GM12874 (cell line): ENCODE data around the gene NEURL2.
A peak's percentile ranks its signal among the peaks of the same experiment; 100 is the strongest.

Experiments used
- CTCF ChIP-seq: IDR thresholded peaks from 2 replicates; pipeline ENCODE4 v1.5.1; 2011; ENCODE audit warnings: low read depth, mild to moderate bottlenecking, control low read depth, low read length, moderate library complexity; ENCODE audit not compliant: insufficient read depth

The NEURL2 gene

DNA sequence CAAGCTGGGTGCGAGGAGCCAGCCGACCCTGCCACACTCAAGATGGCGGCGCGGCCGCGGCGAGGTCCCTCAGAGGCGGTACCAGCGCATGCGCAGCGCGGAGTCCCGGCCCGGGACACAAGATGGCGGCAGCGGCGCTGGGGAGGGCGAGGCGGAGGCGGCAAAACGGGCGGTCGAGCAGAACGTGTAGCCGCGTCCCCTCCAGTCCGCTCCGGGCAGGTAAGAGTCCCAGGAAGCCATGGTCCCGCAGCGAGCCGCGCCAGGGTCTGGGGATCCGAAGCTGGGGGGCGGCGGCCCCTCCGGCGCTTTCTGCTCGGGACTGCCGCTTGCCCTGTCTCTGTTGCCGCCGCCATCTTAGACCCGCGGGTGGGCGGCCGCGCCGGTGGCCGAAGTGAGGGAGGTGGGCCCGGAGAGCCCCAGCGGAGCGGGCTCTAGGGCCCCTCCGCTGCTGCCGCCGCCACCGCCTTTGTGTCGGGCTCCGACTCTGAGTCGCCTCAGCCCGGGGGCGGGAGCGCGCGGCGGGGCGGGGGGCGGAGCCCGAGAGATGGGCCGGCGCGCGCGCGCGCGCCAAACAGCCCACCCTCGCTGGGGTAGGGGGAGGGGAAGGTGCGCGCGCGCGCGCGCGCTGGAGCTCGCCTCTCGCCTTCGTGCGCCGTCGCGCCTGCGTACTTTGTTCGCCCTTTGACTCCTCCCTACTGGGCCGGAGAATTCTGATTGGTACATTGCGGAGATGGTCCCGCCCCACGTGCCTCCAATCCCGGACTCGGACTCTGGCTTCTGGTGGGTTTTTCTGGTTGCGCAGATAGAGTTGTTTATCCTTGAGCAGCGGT lies 43.8 kb upstream of the NEURL2 start, which contains the start of gene PCIF1:
Gene PCIF1 (plus strand): TSS at position 98 of the 830 bp plus-strand sequence. CDS start 4,317 bp downstream, outside the sequence.
- no peak for TF ChIP-seq CTCF

- no peak for TF ChIP-seq CTCF
Observed at GRCh38 chr20:45934046-45934585, 43.1 kb upstream of the NEURL2 start.

DNA sequence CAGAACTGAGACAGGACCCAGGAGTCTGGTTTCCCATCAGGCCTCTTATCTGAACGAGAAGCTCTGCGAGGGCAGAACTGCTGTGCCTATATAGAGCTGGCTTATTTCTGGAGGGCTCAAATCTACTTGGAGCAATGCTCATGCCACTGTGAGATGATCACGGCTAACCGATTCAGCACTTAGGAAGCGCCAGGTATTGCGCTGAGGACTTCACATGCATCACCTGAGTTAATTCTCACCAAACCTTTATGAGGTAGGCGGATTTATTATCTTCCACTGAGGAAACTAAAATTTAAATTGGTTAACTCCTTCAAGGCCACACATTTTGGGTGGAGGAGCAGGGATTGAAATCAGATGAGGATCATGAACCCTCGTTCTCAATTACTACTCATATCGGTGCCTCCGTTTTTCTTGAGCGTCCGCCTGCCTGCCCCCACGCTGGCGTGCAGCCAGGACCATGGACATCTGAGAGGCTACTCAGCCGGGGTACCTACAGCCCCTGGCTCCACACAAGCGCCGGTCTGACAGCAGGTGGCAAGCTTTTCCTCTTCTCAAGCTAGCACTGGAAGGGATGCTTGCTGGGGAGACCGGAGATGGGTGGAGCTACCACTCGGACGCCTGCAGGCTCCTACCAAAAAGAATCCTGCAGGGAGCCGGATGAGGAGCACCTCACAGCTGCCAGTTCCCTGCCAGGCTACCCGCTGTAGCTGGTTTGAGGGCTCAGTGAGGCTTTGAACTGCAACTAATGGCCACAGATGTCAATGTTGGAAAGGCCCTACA lies 42.4 kb upstream of the NEURL2 start:
- 0 out of 2 replicates have a peak, but pooled peaks have one; percentile 24 for TF ChIP-seq CTCF

- TF ChIP-seq CTCF, result no peak
Observed at GRCh38 chr20:45927071-45927878, 36.3 kb upstream of the NEURL2 start.

DNA sequence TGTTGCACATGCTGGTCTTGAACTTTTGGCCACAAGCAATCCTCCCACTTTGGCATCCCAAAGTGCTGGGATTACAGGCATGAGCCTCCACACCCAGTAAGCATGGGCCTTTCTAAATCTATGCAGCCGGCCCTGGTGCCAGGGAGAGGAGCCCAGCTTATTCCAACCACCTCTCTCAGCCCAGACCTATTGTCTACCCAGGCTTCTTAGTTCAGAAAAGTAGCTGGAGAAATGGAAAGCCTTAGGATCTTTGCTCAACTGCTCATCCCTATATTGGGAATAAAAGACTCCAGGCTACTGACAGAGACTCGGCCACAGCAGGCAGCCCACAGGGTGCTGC lies 35.7 kb upstream of the NEURL2 start:
- no peak for TF ChIP-seq CTCF

DNA sequence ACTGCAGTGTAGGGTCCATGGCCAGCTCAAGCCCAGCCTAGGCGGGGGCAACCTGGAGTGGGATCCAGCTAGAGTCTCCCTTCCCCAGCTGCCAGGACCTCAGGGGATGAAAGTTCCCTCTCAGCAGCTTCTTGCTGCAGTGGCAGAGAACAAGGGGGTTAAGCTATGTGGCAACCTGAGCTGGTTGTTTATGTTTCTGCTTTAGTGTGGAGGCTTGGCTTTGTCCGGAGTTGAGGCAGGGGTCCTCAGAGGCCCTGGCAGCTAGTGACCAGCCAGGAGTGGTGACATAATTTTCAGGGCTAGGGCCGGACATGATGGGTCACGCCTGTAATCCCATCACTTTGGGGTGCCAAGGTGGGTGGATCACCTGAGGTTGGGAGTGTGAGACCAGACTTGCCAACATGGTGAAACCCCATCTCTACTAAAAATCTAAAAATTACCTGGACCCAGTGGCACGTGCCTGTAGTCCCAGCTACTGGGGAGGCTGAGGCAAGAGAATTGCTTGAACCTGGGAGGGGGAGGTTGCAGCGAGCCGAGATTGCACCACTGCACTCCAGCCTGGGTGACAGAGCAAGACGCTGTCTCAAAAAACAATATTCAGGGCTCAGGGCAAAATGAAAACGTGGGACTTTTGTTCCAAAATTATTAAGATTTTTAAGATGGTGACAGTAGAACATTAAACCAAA lies 35.0 kb upstream of the NEURL2 start:
- no peak for TF ChIP-seq CTCF
